HCT116 (cell line): ENCODE results near the gene EDN1. TPM values are rescaled to one million over a fixed set of nuclear protein-coding genes. Genes with fewer than 3 reads are reported as not detected.

Experiments
- ATAC-seq: fragments of 200-7000 bp; cut with Tn5 transposase; 2 replicates; pipeline ENCODE4 v1.9.1; 2020; ENCODE audit warnings: mild to moderate bottlenecking, moderate library complexity
- BruUV-seq: library from RNA; stranded (reverse); fragments of 400-500 nt; replicated peaks from 2 replicates; lab custom pipeline; 2021; lab: Mats Ljungman, UMichigan
- CTCF ChIA-PET: fragments of 300-600 bp; sonication (Branson Sonifier 250); formaldehyde crosslinking; loops from one replicate; lab custom pipeline; 2021; ENCODE audit warnings: antibody characterized with exemption; lab: Charles Lee
- POLR2A ChIA-PET: fragments of 300-600, 350-600 bp; sonication (Branson Sonifier 250); formaldehyde crosslinking; loops from one replicate; lab custom pipeline; 2021; ENCODE audit warnings: antibody characterized with exemption; lab: Charles Lee
- RAD21 ChIA-PET, 2 experiments: fragments of 300-600 bp; sonication (Branson Sonifier 250); formaldehyde crosslinking; loops; one replicate each; lab custom pipeline; 2023; ENCODE audit warnings: low total read pairs in 2 of 2; ENCODE audit not compliant: uncharacterized antibody in 2 of 2, unreplicated experiment in 2 of 2, low non-redundant PET in 1 of 2; lab: Charles Lee
- DNase-seq: peaks from one replicate; pipeline ENCODE4 v3.0.0-alpha.2; 2010; ENCODE audit warnings: low read depth, low spot score
- H2AFZ ChIP-seq: fragments of 200-600 bp; shearing (Covaris generic), sonication (generic); 2 replicates; pipeline ENCODE4 v1.6.1; 2017; ENCODE audit warnings: low read depth, mixed run types, mixed read lengths, antibody characterized with exemption, low read length; ENCODE audit not compliant: poor library complexity, severe bottlenecking
- H3K27ac ChIP-seq: 2 replicates; pipeline ENCODE4 v1.5.1; 2012; ENCODE audit warnings: low read depth, low read length
- H3K27me3 ChIP-seq: fragments of 200-600 bp; sonication (generic); 2 replicates; pipeline ENCODE4 v1.6.1; 2016; ENCODE audit warnings: mixed run types, low read length, mixed read lengths; ENCODE audit not compliant: insufficient read depth
- H3K36me3 ChIP-seq, 2 experiments: fragments of 200-500 bp in 1 of 2; fragments of 200-600 bp in 1 of 2; sonication (Bioruptor generic) in 1 of 2; sonication (generic) in 1 of 2; 2 replicates each; pipeline versions ENCODE4 v1.5.1 to v1.6.1; 2014 to 2016; ENCODE audit warnings: low read length in 2 of 2, inconsistent platforms in 1 of 2, mixed read lengths in 1 of 2, mixed run types in 1 of 2; ENCODE audit not compliant: insufficient read depth in 2 of 2, control insufficient read depth in 1 of 2
- H3K4me1 ChIP-seq, 2 experiments: fragments of 200-600 bp in 1 of 2; sonication (generic) in 1 of 2; 2 replicates each; pipeline versions ENCODE4 v1.5.1 to v1.6.1; 2012 to 2017; ENCODE audit warnings: low read length in 2 of 2, inconsistent platforms in 1 of 2, mild to moderate bottlenecking in 1 of 2, mixed read lengths in 1 of 2, mixed run types in 1 of 2, moderate library complexity in 1 of 2; ENCODE audit not compliant: insufficient read depth in 2 of 2, control insufficient read depth in 1 of 2
- H3K4me2 ChIP-seq: fragments of 200-600 bp; sonication (generic); 2 replicates; pipeline ENCODE4 v1.6.1; 2017; ENCODE audit warnings: mixed run types, low read length, mixed read lengths
- H3K4me3 ChIP-seq, 2 experiments: fragments of 200-600 bp in 1 of 2; sonication (generic) in 1 of 2; replicated peaks in 1 of 2; 2 replicates each; pipeline ENCODE4 v1.5.1; 2011 to 2016; ENCODE audit warnings: low read length in 2 of 2, control low read depth in 1 of 2, low read depth in 1 of 2, mild to moderate bottlenecking in 1 of 2, mixed read lengths in 1 of 2, mixed run types in 1 of 2
- H3K79me2 ChIP-seq: fragments of 200-600 bp; sonication (generic); 2 replicates; pipeline ENCODE4 v1.6.1; 2017; ENCODE audit warnings: mild to moderate bottlenecking, mixed run types, low read length, moderate library complexity, mixed read lengths; ENCODE audit not compliant: insufficient read depth
- H3K9ac ChIP-seq: fragments of 200-600 bp; sonication (generic); 2 replicates; pipeline ENCODE4 v1.6.1; 2016; ENCODE audit warnings: low read length, mixed read lengths
- H3K9me2 ChIP-seq: fragments of 200-600 bp; sonication (generic), shearing (Covaris generic); 2 replicates; pipeline ENCODE4 v1.6.1; 2017; ENCODE audit warnings: mixed run types, mild to moderate bottlenecking, moderate library complexity; ENCODE audit not compliant: insufficient read depth
- H3K9me3 ChIP-seq, 2 experiments: fragments of 200-500 bp in 1 of 2; fragments of 200-600 bp in 1 of 2; sonication (Bioruptor generic) in 1 of 2; sonication (generic) in 1 of 2; 2 replicates each; pipeline ENCODE4 v1.6.1; 2014 to 2017; ENCODE audit warnings: low read length in 2 of 2, mixed read lengths in 2 of 2, inconsistent platforms in 1 of 2, low read depth in 1 of 2, mild to moderate bottlenecking in 1 of 2, mixed run types in 1 of 2, moderate library complexity in 1 of 2; ENCODE audit not compliant: control insufficient read depth in 1 of 2, insufficient read depth in 1 of 2
- H4K20me1 ChIP-seq: fragments of 200-600 bp; sonication (generic), shearing (Covaris generic); 2 replicates; pipeline ENCODE4 v1.6.1; 2017; ENCODE audit warnings: mixed run types, mild to moderate bottlenecking, moderate library complexity; ENCODE audit not compliant: insufficient read depth
- ATF3 ChIP-seq: IDR thresholded peaks from 2 replicates; pipeline ENCODE4 v1.6.1; 2012
- CBX3 ChIP-seq: IDR thresholded peaks from 2 replicates; pipeline ENCODE4 v1.6.1; 2012; ENCODE audit warnings: low read depth
- CEBPB ChIP-seq: IDR thresholded peaks from 2 replicates; pipeline ENCODE4 v1.6.1; 2012; ENCODE audit warnings: low read depth
- CTCF ChIP-seq, 3 experiments: fragments of 200-600 bp in 1 of 3; sonication (generic) in 1 of 3; IDR thresholded peaks in 2 of 3; conservative IDR thresholded peaks in 1 of 3; 2 replicates each; pipeline ENCODE4 v1.5.1; 2012 to 2017; ENCODE audit warnings: low read depth in 2 of 3, low read length in 2 of 3, antibody characterized with exemption in 1 of 3, borderline replicate concordance in 1 of 3, control low read depth in 1 of 3, mild to moderate bottlenecking in 1 of 3, mixed read lengths in 1 of 3, mixed run types in 1 of 3, moderate library complexity in 1 of 3; ENCODE audit not compliant: insufficient read depth in 1 of 3
- EGR1 ChIP-seq: IDR thresholded peaks from 2 replicates; pipeline ENCODE4 v1.6.1; 2012; ENCODE audit warnings: low read depth
- EZH2phosphoT487 ChIP-seq: fragments of 200-600 bp; IDR thresholded peaks from 2 replicates; pipeline ENCODE4 v1.6.1; 2018; ENCODE audit warnings: antibody characterized with exemption, borderline replicate concordance
- FOSL1 ChIP-seq: IDR thresholded peaks from 2 replicates; pipeline ENCODE4 v1.6.1; 2012; ENCODE audit warnings: low read depth
- JUND ChIP-seq: IDR thresholded peaks from 2 replicates; pipeline ENCODE4 v1.6.1; 2012
- MAX ChIP-seq: IDR thresholded peaks from 2 replicates; pipeline ENCODE4 v1.6.1; 2012
- POLR2A ChIP-seq: IDR thresholded peaks from 2 replicates; pipeline ENCODE4 v1.7.0; 2011; ENCODE audit warnings: borderline replicate concordance; ENCODE audit not compliant: insufficient read depth, insufficient read length; ENCODE audit errors: extremely low read depth
- POLR2AphosphoS5 ChIP-seq: IDR thresholded peaks from 2 replicates; pipeline ENCODE4 v1.6.1; 2011; ENCODE audit warnings: mild to moderate bottlenecking, low read depth, low read length, moderate library complexity
- RAD21 ChIP-seq: IDR thresholded peaks from 2 replicates; pipeline ENCODE4 v1.6.1; 2012; ENCODE audit warnings: low read depth, mild to moderate bottlenecking
- SIN3A ChIP-seq: IDR thresholded peaks from 2 replicates; pipeline ENCODE4 v1.6.1; 2012; ENCODE audit warnings: low read depth
- SP1 ChIP-seq: IDR thresholded peaks from 2 replicates; pipeline ENCODE4 v1.6.1; 2012; ENCODE audit warnings: low read depth
- SRF ChIP-seq: IDR thresholded peaks from 2 replicates; pipeline ENCODE4 v1.6.1; 2012; ENCODE audit warnings: low read depth
- TCF7L2 ChIP-seq: IDR thresholded peaks from 2 replicates; pipeline ENCODE4 v1.7.0; 2011; ENCODE audit warnings: borderline replicate concordance, inconsistent platforms; ENCODE audit not compliant: insufficient read depth, insufficient read length; ENCODE audit errors: extremely low read depth
- YY1 ChIP-seq: IDR thresholded peaks from 2 replicates; pipeline ENCODE4 v1.6.1; 2011; ENCODE audit warnings: low read length, low read depth, moderate library complexity, mild to moderate bottlenecking; ENCODE audit not compliant: insufficient replicate concordance; ENCODE audit errors: extremely low read depth
- ZBTB33 ChIP-seq: IDR thresholded peaks from 2 replicates; pipeline ENCODE4 v1.6.1; 2011; ENCODE audit warnings: mild to moderate bottlenecking, low read length, moderate library complexity; ENCODE audit not compliant: insufficient replicate concordance; ENCODE audit errors: extremely low read depth
- ZFX ChIP-seq: fragments of 450-650 bp; IDR thresholded peaks from 2 replicates; pipeline ENCODE4 v1.6.1; 2017
- ZNF274 ChIP-seq: fragments of 200-500 bp; sonication (Bioruptor generic); IDR thresholded peaks from 2 replicates; pipeline ENCODE4 v1.6.1; 2014; ENCODE audit warnings: mild to moderate bottlenecking, low read depth, low read length, inconsistent platforms
- intact Hi-C: fragments of 100-400 bp; cut with micrococcal nuclease; formaldehyde crosslinking; loops from 2 replicates; pipeline ENCODE4 v1.10.0; 2022
- total RNA-seq: library from RNA; stranded (reverse); gene quantifications from one replicate; pipeline ENCODE4 v1.2.1, GENCODE V29; 2021; ENCODE audit not compliant: unreplicated experiment

Gene EDN1
- total RNA-seq, 1 experiment from 2014 or later, result 0.22 TPM

- H3K9me2 ChIP-seq, result no peaks in the 10 kb centered on the region
- H3K79me2 ChIP-seq, result no peaks in the 10 kb centered on the region
- ChIA-PET CTCF (interaction anchor here (0.7 to 2.0 kb wide), 14 partner anchors 9 to 1123 kb away, joined by 3 to 14 read pairs (median 4); no protein-coding TSS in a partner anchor), POLR2A (interaction anchor here (0.7 to 1.0 kb wide), 2 partner anchors 12 to 320 kb away, joined by 3 read pairs; no protein-coding TSS in a partner anchor), RAD21 (interaction anchor here (0.7 to 0.8 kb wide), 3 partner anchors 8 to 641 kb away, joined by 3 to 5 read pairs (median 3); no protein-coding TSS in a partner anchor)
- no peak overlapping the region for H3K4me3 ChIP-seq
- no peak overlapping the region for H3K9ac ChIP-seq
- no peaks in the 10 kb centered on the region for H3K9me3 ChIP-seq
- no peak for DNase-seq
- H3K4me2 ChIP-seq, result no peak overlapping the region; the same call in 1 of the 2 replicates
- no peak overlapping the region for H2AFZ ChIP-seq
- intact Hi-C loops, result loop anchor here (1.0 kb wide), 1 partner anchor 701 kb away; no protein-coding TSS in a partner anchor
- H3K36me3 ChIP-seq, result no peaks in the 10 kb centered on the region
- peaks cover 7 to 36% of the 10 kb centered on the region in 2 experiments for H3K4me1 ChIP-seq
- no peak for ATAC-seq
- H4K20me1 ChIP-seq, result no peaks in the 10 kb centered on the region
- H3K27ac ChIP-seq, result no peak overlapping the region
- TF ChIP-seq CTCF (IDR thresholded peaks at IDR 0.05 in 2 of 3, conservative IDR thresholded peaks at IDR 0.05 in 1 of 3; ENCODE audit: borderline replicate concordance in 1 of 3, insufficient read depth in 1 of 3, low read depth in 2 of 3, low read length in 2 of 3), result no peak
- TF ChIP-seq ZFX, result no peak
- no peak for TF ChIP-seq CEBPB
- TF ChIP-seq ZBTB33, result no peak
- TF ChIP-seq CBX3, result no peak
- TF ChIP-seq YY1, result no peak
- no peak for TF ChIP-seq EGR1
- no peak for TF ChIP-seq POLR2AphosphoS5
- TF ChIP-seq TCF7L2, result no peak
- TF ChIP-seq POLR2A, result no peak
- TF ChIP-seq RAD21, result no peak
- TF ChIP-seq SP1, result no peak
- TF ChIP-seq MAX, result no peak
- no peak for TF ChIP-seq SRF
- no peak for TF ChIP-seq ATF3
- TF ChIP-seq EZH2phosphoT487, result no peak
- TF ChIP-seq JUND, result no peak
- no peak for TF ChIP-seq SIN3A
- TF ChIP-seq FOSL1, result no peak
- no peak for TF ChIP-seq ZNF274
- no peaks in the 10 kb centered on the region for H3K27me3 ChIP-seq
- BruUV-seq, result no TSS peak
Measured at GRCh38 chr6:12286373-12287110, 3.6 kb upstream of the EDN1 start.
